ENCODE data around the gene PHF23. TPM values are rescaled to one million over a fixed set of nuclear protein-coding genes. Genes with fewer than 3 reads are reported as not detected.
A peak's percentile ranks its signal among the peaks of the same experiment; 100 is the strongest.

Gene PHF23
- total RNA-seq, 1 experiment from 2014 or later = 110 TPM

GRCh38 chr17:7251661-7252175 is 12.5 kb upstream of the PHF23 start, which contains the start of gene CTDNEP1:
Gene CTDNEP1 (minus strand): TSS chr17:7251734. CDS start chr17:7251296, 438 bp downstream.
- peak within 1 kb of the TSS; percentile 100 for H3K27ac Mint-ChIP-seq
- TF ChIP-seq CTCF (conservative IDR thresholded peaks at IDR 0.05) = no peak
- H3K36me3 Mint-ChIP-seq (ENCODE audit: insufficient read depth in 1 of 3, low read depth in 3 of 3) = peaks cover 21 to 38% (median 38%) of the 10 kb centered on the region in 3 experiments
- Histone ChIP-seq H3K9me3 (ENCODE audit: control insufficient read depth, low read depth, low read length) (no peaks in the 10 kb centered on the region), H2BK5ac (ENCODE audit: insufficient read length, low read length) (no peak within 1 kb of the TSS), H2AFZ (ENCODE audit: low read length) (no peak within 1 kb of the TSS), H3K79me2 (ENCODE audit: insufficient read depth, low read length) (peaks cover 24% of the 10 kb centered on the region; the same call in 1 of the 2 replicates), H4K8ac (replicated peaks; ENCODE audit: insufficient read length, low read depth, low read length) (no peak within 1 kb of the TSS), H3K4ac (ENCODE audit: low read depth, low read length) (no peak within 1 kb of the TSS), H3K56ac (ENCODE audit: insufficient read length, low read depth, low read length) (no peak within 1 kb of the TSS), H4K20me1 (ENCODE audit: control insufficient read depth, insufficient read depth, insufficient read length) (no peaks in the 10 kb centered on the region), H4K91ac (ENCODE audit: insufficient read length, low read depth, low read length) (no peak within 1 kb of the TSS), H3K4me1 (ENCODE audit: insufficient read depth, low read length) (no peaks in the 10 kb centered on the region; the same call in 1 of the 2 replicates), H2AK5ac (ENCODE audit: insufficient read length, low read length) (no peak within 1 kb of the TSS), H4K5ac (ENCODE audit: insufficient read length, low read depth, low read length) (no peak within 1 kb of the TSS), H2BK12ac (ENCODE audit: insufficient read length, low read depth, low read length) (no peak within 1 kb of the TSS), H3K23me2 (ENCODE audit: insufficient read length, low read depth, low read length, poor library complexity, severe bottlenecking) (peaks cover 6% of the 10 kb centered on the region), H3K14ac (ENCODE audit: insufficient read depth, low read length) (peak within 1 kb of the TSS; percentile 81), H3K27ac (ENCODE audit: insufficient read length, low read depth, low read length) (peak within 1 kb of the TSS; percentile 9), H3T11ph (ENCODE audit: low read length) (no peak within 1 kb of the TSS), H3K9ac (ENCODE audit: extremely low read depth, insufficient read length, low read length) (peak within 1 kb of the TSS; percentile 81), H3K79me1 (ENCODE audit: insufficient read depth, low read depth, low read length, poor library complexity, severe bottlenecking) (peaks cover 13% of the 10 kb centered on the region), H2BK15ac (ENCODE audit: low read depth, low read length) (no peak within 1 kb of the TSS), H3K18ac (ENCODE audit: insufficient read length, low read depth, low read length) (peak within 1 kb of the TSS; percentile 90), H3K27me3 (ENCODE audit: insufficient read depth, low read length) (no peaks in the 10 kb centered on the region), H3K4me2 (ENCODE audit: insufficient read depth, insufficient read length, low read length) (peak within 1 kb of the TSS; percentile 79), H3K23ac (ENCODE audit: insufficient read length, low read depth, low read length) (no peak within 1 kb of the TSS), H2BK120ac (ENCODE audit: low read depth, low read length, poor library complexity, severe bottlenecking) (peak within 1 kb of the TSS; percentile 50), H2BK20ac (ENCODE audit: low read depth, low read length, poor library complexity, severe bottlenecking) (no peak within 1 kb of the TSS)
- no CpG with 5 or more reads among the region's 41 CpGs for WGBS (ENCODE audit: extremely low coverage, insufficient read length, low lambda C conversion rate)
- no peaks in the 10 kb centered on the region; the same call in 1 of the 2 replicates for H3K27me3 Mint-ChIP-seq (ENCODE audit: low read depth)
- peak; percentile 100 for DNase-seq
- H3K4me1 Mint-ChIP-seq = peaks cover 25 to 30% of the 10 kb centered on the region in 2 experiments
- no peaks in the 10 kb centered on the region for H3K9me3 Mint-ChIP-seq
- H3K4me3 Mint-ChIP-seq = peak within 1 kb of the TSS; percentile 90 to 95
